ENCODE data around the gene TMEM245.
"Not testable (repeated sequence)": the region's sequence is repeated elsewhere in the genome, so short reads cannot be mapped to it uniquely, and the experiment has no call there.

Gene TMEM245

GRCh38 chr9:108972626-108973209 is 147.0 kb downstream of the TMEM245 start:
- TF ChIP-seq CTCF (IDR thresholded peaks at IDR 0.05; ENCODE audit: extremely low read depth, insufficient read depth, missing control alignments), result no peak
- DNase-seq (ENCODE audit: low spot score), result no peak
- in situ Hi-C loops (cut with MboI; ENCODE audit: low pct_unique_long_range_greater_than_20kb, low sequenced_read_pairs, unreplicated experiment), result no loop called here

GRCh38 chr9:108972186-108972585 is 147.6 kb downstream of the TMEM245 start:
- DNase-seq (ENCODE audit: low spot score), result no peak
- in situ Hi-C loops (cut with MboI; ENCODE audit: low pct_unique_long_range_greater_than_20kb, low sequenced_read_pairs, unreplicated experiment), result no loop called here
- no peak for TF ChIP-seq CTCF (IDR thresholded peaks at IDR 0.05; ENCODE audit: extremely low read depth, insufficient read depth, missing control alignments)

- DNase-seq (ENCODE audit: low spot score), result not testable (repeated sequence)
These were observed 148.4 kb downstream of the TMEM245 start for GRCh38 chr9:108971392-108971791.

GRCh38 chr9:108967916-108968315 is 151.8 kb downstream of the TMEM245 start:
- DNase-seq (ENCODE audit: low spot score), result no peak
- in situ Hi-C loops (cut with MboI; ENCODE audit: low pct_unique_long_range_greater_than_20kb, low sequenced_read_pairs, unreplicated experiment), result no loop called here
- no peak for TF ChIP-seq CTCF (IDR thresholded peaks at IDR 0.05; ENCODE audit: extremely low read depth, insufficient read depth, missing control alignments)

More at GRCh38 chr9:108971392-108971791, 148.4 kb downstream of the TMEM245 start:
- in situ Hi-C loops (cut with MboI; ENCODE audit: low pct_unique_long_range_greater_than_20kb, low sequenced_read_pairs, unreplicated experiment), result not testable (repeated sequence)

Data from GM13977 (cell line).